Fibroblast of skin of right biceps (primary cell): Measurements from ENCODE around the gene ERN1.

Experiments used
- DNase-seq: peaks from one replicate; pipeline ENCODE4 v3.0.0-alpha.2; 2013

Gene ERN1

GRCh38 chr17:64056269-64057005, 73.5 kb downstream of the ERN1 start:
- no peak for DNase-seq

- DNase-seq = no peak
These were observed 74.5 kb downstream of the ERN1 start for GRCh38 chr17:64055183-64056142.

GRCh38 chr17:64054304-64054703, 75.6 kb downstream of the ERN1 start:
- DNase-seq = no peak

GRCh38 chr17:64053101-64053500, 76.8 kb downstream of the ERN1 start:
- no peak for DNase-seq

- DNase-seq = no peak
These were observed 78.8 kb downstream of the ERN1 start for GRCh38 chr17:64051153-64051552.

- no peak for DNase-seq
These were observed 81.1 kb downstream of the ERN1 start for GRCh38 chr17:64048805-64049204.

GRCh38 chr17:64045176-64045575, 84.8 kb downstream of the ERN1 start:
- DNase-seq = no peak

GRCh38 chr17:64042700-64043485, 87.1 kb downstream of the ERN1 start:
- no peak for DNase-seq

GRCh38 chr17:64041912-64042311, 88.0 kb downstream of the ERN1 start:
- DNase-seq = no peak

- no peak for DNase-seq
These were observed 89.7 kb downstream of the ERN1 start for GRCh38 chr17:64040206-64040605.

GRCh38 chr17:64039106-64039400, 90.9 kb downstream of the ERN1 start:
- no peak for DNase-seq

- no peak for DNase-seq
These were observed 91.4 kb downstream of the ERN1 start for GRCh38 chr17:64038331-64039105.

GRCh38 chr17:64037802-64038201, 92.1 kb downstream of the ERN1 start:
- no peak for DNase-seq

GRCh38 chr17:64037180-64037579, 92.8 kb downstream of the ERN1 start:
- DNase-seq = no peak

- DNase-seq = no peak
These were observed 93.6 kb downstream of the ERN1 start for GRCh38 chr17:64036198-64036922.

GRCh38 chr17:64032081-64032480, 97.9 kb downstream of the ERN1 start:
- DNase-seq = peak; percentile 51

- peak; percentile 52 for DNase-seq
These were observed 101.0 kb downstream of the ERN1 start for GRCh38 chr17:64028874-64029464.

- peak; percentile 71 for DNase-seq
These were observed 104.1 kb downstream of the ERN1 start for GRCh38 chr17:64025732-64026294.

- peak; percentile 31 for DNase-seq
These were observed 104.9 kb downstream of the ERN1 start for GRCh38 chr17:64024781-64025731.

- DNase-seq = no peak
These were observed 105.7 kb downstream of the ERN1 start for GRCh38 chr17:64024215-64024654.
